Esophagus squamous epithelium (tissue), 4 donors: ENCODE data around the gene KRTAP19-8.

Source experiments
- POLR2A ChIP-seq, 4 donors: fragments of 450-650 bp; IDR thresholded peaks; one replicate each; pipeline ENCODE4 v1.6.1; 2017; ENCODE audit warnings: antibody characterized with exemption in 4 of 4, mild to moderate bottlenecking in 4 of 4, moderate library complexity in 3 of 4
- TF ChIP-seq, protein P1 (sequence below), 6 experiments: fragments of 450-650 bp in 4 of 6; fragments of 200-600 bp in 2 of 6; sonication (generic) in 2 of 6; IDR thresholded peaks; one replicate each; pipeline ENCODE4 v1.5.1; 2016 to 2019; ENCODE audit warnings: antibody characterized with exemption in 6 of 6, mild to moderate bottlenecking in 4 of 6, moderate library complexity in 4 of 6

GRCh38 chr21:31003471-31003870 is 34.8 kb downstream of the KRTAP19-8 start:
- TF ChIP-seq, protein P1, sequence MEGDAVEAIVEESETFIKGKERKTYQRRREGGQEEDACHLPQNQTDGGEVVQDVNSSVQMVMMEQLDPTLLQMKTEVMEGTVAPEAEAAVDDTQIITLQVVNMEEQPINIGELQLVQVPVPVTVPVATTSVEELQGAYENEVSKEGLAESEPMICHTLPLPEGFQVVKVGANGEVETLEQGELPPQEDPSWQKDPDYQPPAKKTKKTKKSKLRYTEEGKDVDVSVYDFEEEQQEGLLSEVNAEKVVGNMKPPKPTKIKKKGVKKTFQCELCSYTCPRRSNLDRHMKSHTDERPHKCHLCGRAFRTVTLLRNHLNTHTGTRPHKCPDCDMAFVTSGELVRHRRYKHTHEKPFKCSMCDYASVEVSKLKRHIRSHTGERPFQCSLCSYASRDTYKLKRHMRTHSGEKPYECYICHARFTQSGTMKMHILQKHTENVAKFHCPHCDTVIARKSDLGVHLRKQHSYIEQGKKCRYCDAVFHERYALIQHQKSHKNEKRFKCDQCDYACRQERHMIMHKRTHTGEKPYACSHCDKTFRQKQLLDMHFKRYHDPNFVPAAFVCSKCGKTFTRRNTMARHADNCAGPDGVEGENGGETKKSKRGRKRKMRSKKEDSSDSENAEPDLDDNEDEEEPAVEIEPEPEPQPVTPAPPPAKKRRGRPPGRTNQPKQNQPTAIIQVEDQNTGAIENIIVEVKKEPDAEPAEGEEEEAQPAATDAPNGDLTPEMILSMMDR (IDR thresholded peaks at IDR 0.05): no peak
- no peak for TF ChIP-seq POLR2A (IDR thresholded peaks at IDR 0.05)
